Activated naive CD4-positive, alpha-beta T cell (primary cell): ENCODE measurements around the gene NHERF2.

Experiments used
- DNase-seq, 4 experiments: peaks; one replicate each; lab custom pipeline; 2025; lab: John Stamatoyannopoulos, UW

NHERF2 gene

DNA sequence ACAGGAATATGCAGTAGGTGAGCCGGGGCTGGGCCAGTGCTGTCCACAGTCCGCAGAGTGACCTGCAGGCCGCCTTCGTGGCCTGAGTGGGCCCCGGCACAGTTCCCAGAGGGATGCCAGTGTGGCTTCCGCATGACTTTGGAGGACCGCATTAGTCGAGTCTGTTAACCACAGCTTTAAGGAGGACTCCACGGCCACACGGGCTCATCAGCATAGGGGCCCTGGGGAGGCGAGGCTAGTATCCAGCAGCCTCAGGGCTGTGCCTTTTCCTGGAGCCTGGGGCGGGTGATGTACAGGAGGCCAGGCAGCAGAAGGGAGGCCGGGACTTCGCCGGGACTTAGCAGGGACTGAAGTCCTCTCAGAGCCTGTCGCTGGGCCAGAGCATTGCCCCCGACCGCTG, 34.3 kb downstream of the NHERF2 start:
- DNase-seq, result no peak

DNA sequence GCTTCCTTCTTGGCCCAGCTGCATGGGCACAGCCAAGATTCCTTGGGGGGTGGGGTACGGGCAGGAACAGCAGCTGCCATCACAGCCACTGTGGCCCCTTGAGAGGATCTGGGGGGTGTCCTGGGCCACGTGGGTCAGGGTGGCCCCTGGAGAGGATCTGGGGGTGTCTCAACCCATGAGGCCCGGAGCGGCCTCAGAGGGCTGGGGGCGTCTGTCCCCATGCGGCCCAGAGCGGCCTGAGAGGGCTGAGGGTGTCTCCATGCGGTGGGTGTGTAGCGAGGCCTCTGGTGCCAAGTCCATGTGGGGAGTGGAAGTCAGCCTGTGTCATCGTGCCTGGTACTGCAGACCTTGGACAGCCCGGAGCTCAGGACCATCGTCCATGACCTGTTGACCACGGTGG, 34.8 kb downstream of the NHERF2 start:
- no peak for DNase-seq

DNA sequence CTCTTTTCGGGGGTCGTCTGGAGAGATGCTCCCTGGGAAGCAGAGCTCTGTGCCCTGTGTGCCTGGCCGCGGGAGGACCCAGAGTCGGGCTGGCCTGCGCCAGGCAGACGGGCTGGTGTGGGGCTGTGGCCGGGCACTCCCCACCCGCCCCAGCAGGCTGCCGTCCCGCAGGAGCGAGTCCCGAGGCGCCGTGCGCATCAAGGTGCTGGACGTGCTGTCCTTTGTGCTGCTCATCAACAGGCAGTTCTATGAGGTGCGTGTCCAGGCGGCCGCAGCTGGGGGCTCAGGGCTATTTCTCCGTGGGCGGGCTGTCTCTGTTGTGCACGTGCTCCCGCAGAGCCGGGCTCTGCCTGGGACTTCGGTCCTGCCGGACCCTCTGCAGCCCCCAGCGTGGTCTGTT, 36.1 kb downstream of the NHERF2 start:
- DNase-seq, result no peak

DNA sequence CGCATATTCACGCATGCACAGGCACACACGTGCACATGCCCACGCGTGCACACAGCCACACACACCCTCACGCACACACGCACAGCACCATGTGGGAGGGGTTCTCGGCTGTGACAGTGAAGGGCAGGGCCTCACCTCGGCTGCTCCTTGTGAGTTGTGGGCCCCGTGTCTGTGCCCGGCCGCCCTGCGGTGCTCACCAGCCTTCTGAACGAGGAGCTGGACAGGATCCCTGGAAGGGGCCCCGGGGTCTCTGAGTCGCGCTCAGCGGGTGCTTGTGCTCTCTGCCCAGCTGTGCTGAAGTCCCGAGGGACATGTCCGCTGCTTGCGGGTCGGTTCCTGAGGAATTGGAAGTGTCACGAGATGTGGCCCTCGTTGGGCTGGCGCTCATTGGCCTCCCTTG, 37.2 kb downstream of the NHERF2 start:
- DNase-seq, result no peak

DNA sequence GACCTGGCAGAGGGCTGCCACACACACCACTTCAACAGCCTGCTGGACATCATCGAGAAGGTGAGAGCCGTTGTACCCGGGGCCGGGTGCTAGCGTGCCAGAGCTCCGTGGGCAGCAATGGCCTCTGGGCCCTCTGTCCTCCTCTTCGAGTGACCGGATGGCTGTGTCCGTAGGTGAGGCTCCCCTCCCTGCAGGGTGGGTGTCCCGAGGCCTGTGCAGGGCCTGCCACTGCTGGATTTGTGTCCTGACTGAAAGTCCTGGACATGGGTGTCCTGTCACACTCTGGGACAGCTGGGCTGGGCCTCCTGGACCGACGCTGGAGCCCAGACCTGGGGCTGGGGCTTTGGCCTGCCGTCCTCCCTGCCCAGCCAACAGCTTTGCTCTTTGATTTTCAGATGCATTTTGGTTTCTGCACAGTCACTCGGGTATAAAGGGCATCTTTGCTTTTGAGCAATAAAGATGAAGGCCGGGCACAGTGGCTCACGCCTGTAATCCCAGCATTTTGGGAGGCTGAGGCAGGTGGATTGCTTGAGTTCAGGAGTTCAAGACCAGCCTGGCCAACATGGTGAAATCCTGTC, 37.8 kb downstream of the NHERF2 start:
- DNase-seq, result no peak

DNA sequence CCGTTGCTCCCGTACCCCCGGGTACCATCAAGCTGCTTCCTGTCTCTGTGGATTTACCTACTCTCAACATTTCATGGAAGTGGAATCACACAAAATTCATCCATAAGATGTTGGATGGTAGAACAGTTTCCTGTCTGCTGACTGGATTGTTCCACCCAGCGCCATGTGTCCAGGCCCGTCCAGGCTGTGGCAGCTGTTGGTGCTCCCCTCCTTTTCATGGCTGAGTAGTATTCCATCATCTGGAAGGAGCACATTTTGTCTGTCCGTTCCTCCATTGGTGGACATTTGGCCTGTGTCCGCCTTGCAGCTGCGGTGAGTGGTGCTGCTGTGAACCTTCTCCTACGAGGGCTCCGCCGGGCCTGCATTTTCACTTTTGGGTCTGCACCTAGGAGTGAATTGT, 39.4 kb downstream of the NHERF2 start:
- no peak for DNase-seq

DNA sequence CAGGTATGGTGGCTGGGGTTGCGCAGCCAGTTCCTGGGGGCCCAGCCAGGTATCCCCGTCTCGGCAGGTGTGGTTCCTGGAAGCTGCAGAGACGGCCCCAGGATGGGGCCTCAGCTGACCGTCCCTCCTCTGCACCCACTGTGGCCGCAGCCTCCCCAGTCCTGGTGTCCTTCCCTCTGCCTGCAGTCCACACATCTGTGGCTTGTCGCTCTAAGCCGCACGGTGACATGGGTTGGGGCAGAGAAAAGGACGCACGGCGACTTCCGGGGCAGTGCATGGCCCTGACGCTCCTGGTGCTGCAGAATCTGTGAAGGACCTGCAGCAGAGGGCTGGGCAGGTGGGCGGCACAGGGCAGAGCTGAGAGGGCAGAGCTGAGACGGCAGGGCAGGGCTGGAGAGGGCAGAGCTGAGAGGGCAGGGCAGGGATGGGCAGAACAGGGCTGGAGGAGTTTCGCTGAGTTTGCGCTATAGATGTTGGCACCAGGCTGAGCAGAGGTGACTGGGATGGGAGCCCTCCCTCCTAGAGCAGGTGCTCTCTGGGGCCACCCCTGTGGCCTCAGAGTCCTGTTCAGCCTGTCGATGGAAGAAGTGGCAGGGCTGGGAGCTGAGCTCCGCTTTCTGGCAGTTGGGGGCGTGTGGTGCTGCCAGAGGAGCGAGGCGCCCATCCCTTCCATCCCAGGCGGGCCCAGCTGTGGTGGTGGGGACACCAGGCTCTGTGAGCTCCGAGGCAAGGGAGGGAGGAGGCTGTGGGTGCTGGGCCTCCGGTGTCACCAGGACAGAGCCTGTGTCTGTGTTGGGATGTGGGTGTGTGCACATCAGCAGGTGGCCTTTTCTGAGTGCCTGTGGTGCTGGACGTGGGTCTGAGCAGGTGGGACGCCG, 44.1 kb downstream of the NHERF2 start:
- DNase-seq, result no peak

DNA sequence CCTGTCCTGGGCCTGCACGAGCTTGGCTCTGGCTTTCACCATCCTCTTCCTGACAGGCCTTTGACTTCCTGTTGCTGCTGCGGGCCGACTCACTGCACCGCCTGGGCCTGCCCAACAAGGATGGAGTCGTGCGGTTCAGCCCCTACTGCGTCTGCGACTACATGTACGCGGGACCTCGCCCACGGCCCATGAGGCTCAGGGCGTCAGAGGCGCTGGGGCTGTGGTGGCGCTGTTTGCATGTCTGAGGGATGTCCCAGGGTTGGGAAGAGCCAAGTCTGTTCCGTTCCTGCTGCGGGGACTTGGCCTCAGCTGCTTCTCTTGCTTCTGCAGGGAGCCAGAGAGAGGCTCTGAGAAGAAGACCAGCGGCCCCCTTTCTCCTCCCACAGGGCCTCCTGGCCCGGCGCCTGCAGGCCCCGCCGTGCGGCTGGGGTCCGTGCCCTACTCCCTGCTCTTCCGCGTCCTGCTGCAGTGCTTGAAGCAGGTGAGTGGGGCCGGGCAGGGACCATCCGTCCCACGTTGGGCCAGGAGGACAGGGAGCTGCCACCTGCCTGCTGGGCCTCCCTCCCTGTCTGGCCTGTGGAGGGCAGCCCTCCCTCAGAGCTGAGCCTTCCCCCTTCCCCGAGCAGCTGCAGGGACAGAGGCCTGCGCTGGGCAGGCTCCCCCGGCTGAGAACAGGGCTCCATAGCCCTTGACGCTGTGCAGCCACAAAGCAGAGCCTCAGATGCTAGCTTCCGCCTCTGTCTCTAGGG, 44.9 kb downstream of the NHERF2 start:
- DNase-seq, result no peak

DNA sequence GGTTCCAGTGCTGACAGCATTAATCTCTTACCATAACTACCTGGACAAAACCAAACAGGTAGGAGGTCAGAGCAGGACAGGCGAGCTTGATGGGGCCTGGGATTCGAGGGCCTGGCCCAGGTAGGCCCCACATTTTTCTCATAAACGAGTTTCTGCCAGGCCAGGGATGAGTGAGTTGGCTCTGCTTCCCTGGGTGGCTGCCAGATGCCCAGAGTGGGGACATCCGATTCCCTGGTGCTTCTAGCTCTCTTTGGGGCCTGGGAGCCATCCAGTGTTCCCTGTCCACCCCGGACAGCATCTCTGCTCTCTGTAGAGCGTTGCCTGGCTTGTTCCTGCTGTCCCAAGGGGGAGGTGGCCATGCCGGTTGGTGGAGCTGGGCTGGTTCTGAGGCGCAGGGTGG, 46.2 kb downstream of the NHERF2 start:
- no peak for DNase-seq

DNA sequence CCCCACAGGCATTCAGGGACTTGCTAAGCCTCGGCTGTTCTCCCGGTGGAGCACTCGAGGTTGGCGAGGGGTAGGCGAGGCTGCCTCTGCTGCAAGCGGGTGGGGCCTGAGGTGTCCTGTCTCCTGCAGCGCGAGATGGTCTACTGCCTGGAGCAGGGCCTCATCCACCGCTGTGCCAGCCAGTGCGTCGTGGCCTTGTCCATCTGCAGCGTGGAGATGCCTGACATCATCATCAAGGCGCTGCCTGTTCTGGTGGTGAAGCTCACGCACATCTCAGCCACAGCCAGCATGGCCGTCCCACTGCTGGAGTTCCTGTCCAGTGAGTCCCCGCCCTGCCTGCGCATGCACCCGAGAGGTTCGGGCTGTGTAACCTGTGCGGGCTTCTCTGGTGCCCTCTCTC, 47.4 kb downstream of the NHERF2 start:
- no peak for DNase-seq

DNA sequence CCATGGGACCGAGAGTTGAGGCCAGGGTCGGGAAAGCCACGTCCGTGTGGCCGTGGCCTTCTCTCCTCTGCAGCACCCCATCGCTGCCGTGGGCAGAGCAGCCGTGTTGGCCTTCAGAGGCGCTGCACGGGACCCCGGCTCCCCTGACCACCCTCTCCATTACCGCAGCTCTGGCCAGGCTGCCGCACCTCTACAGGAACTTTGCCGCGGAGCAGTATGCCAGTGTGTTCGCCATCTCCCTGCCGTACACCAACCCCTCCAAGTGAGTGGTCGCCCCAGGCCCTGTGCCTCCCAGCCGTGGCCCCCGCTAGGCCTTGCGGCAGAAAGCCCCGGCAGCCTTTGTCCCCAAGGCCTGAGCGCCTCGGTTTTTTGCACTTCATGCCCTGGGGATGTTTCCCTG, 48.9 kb downstream of the NHERF2 start:
- no peak for DNase-seq

DNA sequence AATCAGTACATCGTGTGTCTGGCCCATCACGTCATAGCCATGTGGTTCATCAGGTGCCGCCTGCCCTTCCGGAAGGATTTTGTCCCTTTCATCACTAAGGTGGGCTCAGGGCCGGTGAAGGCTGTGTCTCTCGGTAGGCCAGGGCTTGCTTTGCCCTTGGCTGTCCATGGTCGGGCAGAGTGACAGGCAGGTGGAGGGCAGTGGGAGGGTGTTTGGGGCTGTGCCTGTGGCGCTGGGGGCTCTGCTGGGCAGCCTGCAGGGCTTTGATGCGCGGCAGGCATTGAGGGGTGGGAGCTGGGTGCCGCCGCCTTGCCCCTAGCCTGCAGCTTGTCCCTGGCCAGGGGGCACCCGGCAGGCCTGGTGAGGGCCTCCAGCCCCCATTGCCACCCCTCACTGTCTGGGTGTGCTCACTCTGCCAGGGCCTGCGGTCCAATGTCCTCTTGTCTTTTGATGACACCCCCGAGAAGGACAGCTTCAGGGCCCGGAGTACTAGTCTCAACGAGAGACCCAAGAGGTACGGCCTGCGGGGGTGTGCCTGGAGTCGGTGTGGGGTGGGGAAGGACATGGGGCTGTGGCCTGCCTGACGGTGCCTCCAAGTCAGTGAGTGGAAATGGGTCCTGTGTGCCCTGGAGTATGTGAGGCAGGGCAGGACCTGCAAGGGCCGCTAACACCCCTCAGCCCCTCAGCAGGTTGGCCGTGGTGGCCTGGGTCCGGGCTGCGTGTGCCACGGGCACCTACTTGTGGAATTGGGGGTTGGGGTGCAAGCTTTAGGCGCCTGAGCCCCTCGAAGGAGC, 49.6 kb downstream of the NHERF2 start:
- DNase-seq, result no peak

DNA sequence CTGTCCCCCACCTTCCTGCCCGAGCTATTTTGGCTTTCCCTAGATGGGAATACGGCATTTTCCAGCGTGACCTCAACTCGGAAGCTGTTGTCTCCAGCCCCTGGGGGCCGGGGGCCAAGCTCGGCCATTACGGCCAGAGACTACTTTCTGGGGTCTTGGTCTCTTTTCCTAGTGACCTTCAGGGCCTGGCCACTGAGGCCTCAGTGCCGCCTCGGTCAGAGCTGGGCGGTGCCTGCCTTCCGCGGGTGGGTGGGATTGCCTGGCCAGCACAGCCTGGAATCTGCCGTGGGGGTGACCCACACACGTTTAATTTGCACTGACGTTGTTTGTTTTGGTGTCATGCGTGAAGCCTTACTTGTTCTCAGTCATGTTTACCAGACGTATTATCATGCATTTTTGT, 50.3 kb downstream of the NHERF2 start:
- DNase-seq, result no peak

DNA sequence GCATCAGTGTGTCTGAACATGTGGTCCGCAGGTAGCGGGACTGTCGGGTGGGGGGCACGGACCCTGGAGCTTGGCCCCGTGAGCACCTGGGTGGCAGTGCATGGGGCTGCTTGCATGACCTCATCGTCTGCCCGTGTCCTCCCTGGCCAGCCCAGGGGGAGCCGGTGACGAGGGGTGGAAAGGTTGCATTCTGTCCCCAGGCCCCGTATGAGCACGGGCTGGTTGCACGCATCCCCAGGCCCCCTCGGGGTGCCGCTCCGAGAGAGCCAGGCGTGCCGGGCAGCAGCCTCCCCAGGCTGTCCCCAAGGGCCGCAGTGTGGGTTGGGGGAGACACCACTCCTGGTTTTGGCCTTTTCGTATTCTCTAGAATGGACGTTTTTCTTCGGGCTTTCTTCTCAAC, 51.0 kb downstream of the NHERF2 start:
- no peak for DNase-seq

DNA sequence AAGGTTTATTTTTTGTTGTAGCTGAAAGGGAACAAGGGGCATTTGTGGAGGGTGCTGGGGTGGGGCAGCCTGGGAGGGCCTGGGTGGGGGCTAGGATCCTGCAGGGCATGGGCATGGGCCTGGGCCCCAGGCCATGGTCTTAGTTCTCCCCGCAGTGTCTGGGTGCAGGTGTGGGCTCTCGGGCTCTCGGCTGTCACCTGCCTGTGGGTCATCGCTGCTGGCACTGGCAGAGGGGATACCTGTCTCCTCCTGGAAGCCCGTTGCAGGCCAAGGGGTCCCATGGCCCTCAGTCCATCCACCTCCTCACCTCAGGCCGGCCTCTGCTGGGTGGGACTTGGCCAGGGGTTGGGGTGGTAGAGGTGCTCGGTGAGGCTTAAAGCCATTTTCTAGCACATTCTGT, 51.4 kb downstream of the NHERF2 start:
- DNase-seq, result no peak

DNA sequence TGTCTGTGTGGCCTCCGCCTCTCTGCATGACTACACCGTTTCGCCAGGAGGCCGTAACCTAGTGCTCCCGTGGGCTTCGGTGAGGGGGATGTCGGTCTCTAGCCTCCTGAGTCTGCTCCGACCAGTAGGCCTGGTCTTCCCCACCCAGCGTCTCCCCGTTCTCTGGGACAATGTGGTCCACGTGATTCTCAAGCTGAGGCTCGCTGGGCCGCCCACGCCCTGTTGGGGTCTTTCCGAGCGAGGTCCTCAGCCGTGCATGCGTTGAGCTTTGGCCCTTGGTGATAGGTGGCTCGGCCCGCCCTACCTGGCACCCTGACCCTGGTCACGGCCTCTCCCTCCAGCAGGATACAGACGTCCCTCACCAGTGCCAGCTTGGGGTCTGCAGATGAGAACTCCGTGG, 52.0 kb downstream of the NHERF2 start:
- no peak for DNase-seq

DNA sequence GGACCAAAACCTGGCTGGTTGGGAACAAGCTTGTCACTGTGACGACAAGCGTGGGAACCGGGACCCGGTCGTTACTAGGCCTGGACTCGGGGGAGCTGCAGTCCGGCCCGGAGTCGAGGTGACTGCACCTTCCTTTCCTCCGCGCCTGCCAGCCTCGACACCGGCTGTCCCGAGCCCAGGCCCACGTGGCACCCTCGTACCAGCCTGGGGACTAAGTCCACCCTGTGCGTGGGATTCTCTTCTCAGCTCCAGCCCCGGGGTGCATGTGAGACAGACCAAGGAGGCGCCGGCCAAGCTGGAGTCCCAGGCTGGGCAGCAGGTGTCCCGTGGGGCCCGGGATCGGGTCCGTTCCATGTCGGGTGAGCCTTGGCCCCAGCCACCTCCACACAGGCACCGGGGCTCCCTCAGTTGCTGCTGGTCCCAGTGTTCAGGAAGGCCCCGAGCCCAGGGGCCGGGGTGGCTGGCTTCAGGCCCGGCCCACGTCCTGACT, 52.7 kb downstream of the NHERF2 start:
- no peak for DNase-seq

DNA sequence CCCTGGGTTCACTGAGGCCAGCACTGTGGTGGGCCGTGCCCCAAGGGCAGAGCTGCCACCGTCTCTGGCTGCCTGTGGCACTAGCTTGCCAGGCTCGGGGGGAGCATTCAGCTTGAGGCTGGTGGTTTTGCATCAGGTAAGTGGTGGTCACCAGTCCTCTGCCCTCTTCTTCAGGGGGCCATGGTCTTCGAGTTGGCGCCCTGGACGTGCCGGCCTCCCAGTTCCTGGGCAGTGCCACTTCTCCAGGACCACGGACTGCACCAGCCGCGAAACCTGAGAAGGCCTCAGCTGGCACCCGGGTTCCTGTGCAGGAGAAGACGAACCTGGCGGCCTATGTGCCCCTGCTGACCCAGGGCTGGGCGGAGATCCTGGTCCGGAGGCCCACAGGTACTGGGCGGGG, 53.3 kb downstream of the NHERF2 start:
- DNase-seq, result no peak

DNA sequence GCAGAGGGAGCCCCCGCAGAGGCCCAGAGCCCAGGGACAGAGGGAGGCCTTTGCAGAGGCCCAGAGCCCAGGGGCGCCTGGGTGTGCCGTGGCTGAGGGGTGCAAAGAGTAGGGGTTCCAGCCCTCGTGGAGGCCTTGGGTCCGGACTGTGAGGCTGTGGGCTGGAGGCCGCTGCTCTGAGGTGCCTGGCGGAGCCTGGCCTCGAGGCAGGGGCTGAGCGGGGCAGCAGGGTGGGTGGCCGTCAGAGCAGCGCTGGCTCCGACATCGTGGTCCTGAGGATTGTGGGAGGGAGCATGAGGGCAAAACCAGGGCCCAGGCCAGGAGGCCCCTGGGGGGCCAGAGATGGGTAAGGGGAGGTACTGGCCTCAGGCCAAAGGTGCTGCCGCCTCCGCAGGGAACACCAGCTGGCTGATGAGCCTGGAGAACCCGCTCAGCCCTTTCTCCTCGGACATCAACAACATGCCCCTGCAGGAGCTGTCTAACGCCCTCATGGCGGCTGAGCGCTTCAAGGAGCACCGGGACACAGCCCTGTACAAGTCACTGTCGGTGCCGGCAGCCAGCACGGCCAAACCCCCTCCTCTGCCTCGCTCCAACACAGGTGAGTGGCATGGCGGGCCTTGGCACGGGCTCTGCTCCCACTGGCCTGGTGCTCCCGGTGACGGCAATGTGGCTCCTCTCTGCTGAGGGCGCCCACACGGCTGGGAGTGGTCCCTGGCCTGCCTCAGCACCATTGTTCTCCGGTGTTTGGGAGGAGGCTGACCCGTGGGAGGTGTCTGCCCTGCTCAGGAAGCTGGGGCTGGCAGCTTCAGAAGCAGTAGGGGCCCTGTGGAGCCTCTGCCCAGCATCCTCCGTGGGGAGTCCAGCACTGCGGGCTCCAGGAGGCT, 54.7 kb downstream of the NHERF2 start:
- no peak for DNase-seq

DNA sequence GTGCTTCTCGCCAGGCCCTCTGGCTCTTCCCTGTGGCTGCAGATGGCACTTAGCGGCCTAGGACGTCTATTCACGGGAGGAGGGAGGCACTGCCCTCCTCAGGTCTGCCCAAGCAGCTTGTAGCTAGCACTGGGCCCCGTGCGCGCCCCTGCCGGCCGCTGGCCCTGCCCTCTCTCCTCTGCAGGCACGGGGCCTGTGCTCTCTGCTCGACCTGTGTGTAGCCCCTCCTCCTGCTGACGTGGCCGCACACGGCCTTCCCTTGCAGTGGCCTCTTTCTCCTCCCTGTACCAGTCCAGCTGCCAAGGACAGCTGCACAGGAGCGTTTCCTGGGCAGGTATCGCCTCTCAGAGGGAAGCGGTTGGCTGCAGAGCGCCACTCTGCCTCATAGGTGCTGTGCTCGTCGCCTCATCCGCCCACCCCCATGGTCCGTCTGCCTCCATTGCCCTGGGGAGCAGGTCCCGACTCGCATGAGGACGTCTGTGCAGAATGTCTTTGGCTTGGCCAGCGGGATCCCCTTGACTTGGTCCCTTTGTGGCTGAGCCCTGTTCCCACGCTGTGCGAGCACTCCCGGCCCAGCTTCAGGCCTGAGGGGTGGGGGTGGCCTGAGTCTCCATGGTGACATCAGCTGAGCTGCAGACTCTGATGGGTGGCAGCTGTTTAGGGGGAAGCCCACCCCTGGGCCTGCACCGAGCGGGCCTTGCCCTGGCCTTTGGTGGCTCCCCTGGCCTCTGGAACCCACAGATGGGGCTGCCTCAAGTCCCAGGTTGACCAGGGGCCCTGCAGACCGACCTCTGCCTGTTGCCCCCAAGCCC, 55.7 kb downstream of the NHERF2 start:
- DNase-seq, result no peak
